PC-3 (cell line): Measurements from ENCODE around the gene PPWD1.

Source experiments
- CTCF ChIP-seq: fragments of 300-600 bp; sonication (generic); conservative IDR thresholded peaks from 2 replicates; pipeline ENCODE4 v1.5.1; 2017; ENCODE audit warnings: antibody characterized with exemption, low read depth, mild to moderate bottlenecking, low read length
- EZH2 ChIP-seq: fragments of 300-600 bp; sonication (generic); IDR thresholded peaks from one replicate; pipeline ENCODE4 v1.6.1; 2017; ENCODE audit warnings: antibody characterized with exemption, mild to moderate bottlenecking, low read length; ENCODE audit not compliant: unreplicated experiment

- TF ChIP-seq EZH2 (no peak), CTCF (no peak)
These were observed 48.4 kb downstream of the PPWD1 start for GRCh38 chr5:65611524-65611923.
